Esophagus mucosa (tissue), 1 donor: Measurements from ENCODE around the gene GIGYF1. TPM values are rescaled to one million over a fixed set of nuclear protein-coding genes. Genes with fewer than 3 reads are reported as not detected.
"Not testable (repeated sequence)": the region's sequence is repeated elsewhere in the genome, so short reads cannot be mapped to it uniquely, and the experiment has no call there.

Experiments
- ATAC-seq: fragments of 200-7000 bp; cut with Tn5 transposase; one replicate; pipeline ENCODE4 v1.9.1; 2020
- total RNA-seq: library from RNA; stranded (reverse); gene quantifications from one replicate; pipeline ENCODE4 v1.2.4, GENCODE V29; 2023
- donor health status: DM: yes; HTN: yes; CAD: no.

GIGYF1 gene
- total RNA-seq, 1 donor from 2014 or later = 10.4 TPM

DNA sequence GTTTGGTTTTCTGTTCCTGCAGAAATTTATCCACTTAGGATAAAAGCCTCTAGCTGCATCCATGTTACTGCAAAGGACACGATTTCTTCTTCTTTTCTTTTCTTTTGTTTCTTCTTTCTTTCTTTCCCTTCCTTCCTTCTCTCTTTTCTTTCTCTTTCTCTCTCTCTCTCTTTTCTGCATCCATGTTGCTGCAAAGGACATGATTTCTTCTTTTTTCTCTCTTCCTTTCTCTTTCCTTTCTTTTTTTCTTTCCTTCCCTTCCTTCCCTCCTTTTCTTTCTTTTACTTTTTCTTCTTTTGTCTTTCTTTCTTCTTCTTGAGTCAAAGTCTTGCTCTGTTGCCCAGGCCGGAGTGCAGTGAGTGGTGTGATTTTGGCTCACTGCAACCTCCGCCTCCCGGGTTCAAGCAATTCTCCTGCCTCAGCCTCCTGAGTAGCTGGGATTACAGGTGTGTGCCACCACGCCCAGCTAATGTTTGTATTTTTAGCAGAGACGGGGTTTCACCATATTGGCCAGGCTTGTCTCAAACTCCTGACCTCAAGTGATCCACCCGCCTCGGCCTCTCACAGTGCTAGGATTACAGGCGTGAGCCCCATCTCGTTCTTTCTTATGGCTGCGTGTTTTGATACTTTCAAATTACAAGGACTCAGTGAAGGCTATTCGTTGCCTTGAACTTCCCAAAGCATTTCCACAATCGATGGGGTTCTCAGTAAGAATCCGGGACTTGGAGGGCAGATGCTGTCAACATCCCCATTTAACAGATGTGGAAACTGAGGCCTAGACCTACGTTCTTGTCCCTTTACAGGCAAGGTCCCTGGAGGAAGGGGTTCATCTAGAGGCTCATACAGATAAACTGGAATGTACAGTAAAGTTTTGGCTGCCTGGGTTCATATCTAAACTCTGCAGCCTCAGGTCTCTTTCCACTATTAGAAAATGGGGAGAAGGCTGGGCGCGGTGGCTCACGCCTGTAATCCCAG, 22.4 kb downstream of the GIGYF1 start:
- ATAC-seq = no peak

GRCh38 chr7:100670074-100670473, 24.0 kb downstream of the GIGYF1 start:
- ATAC-seq = no peak

GRCh38 chr7:100669106-100669505, 24.9 kb downstream of the GIGYF1 start:
- ATAC-seq = not testable (repeated sequence)

DNA sequence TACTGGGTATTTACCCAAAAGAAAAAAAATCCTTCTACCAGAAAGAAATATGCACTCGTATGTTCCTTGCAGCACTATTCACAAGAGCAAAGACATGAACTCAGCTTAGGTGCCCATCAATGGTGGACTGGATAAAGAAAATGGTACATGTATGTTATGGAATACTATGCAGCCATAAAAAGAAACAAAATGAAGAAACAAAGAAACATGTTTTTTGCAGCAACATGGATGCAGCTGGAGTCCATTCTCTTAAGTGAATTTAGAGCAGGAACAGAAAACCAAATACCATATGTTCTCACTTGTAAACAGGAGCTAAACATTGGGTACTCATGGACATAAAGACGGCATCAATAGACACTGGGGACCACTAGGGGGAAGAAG, 26.0 kb downstream of the GIGYF1 start:
- ATAC-seq = no peak

DNA sequence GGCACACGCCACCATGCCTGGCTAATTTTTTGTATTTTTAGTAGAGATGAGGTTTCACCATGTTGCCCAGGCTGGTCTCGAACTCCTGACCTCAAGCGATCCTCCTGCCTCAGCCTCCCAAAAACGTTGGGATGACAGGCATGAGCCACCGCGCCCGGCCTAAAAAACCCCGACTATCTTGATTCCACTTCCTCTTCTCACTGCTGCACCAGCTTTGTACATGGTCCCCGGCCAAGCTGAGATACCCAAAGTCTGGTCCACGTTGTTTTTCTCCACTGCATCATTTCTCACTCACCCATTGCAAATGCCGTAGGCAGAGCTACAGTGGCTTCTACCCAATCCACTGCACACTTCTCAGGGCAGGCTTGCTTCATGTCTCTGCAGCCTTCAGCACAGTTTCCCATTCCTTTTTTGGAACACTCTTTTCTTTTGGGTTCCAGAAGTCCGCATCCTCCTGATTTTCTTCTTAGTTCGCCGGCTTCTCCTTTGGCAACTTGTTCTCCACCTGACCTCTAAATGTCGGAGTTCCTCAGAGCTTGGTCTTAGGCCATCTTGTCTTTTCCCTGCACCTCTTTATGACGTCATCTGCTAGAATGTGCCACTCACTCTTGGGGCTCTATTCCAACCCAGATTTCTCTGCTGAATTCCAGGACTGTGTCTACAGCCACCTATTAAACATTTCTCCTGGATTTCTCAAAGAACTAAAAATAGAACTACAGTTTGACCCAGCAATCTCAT, 26.6 kb downstream of the GIGYF1 start:
- ATAC-seq = no peak

- no peak for ATAC-seq
These were observed 28.8 kb downstream of the GIGYF1 start for GRCh38 chr7:100665168-100665726.

DNA sequence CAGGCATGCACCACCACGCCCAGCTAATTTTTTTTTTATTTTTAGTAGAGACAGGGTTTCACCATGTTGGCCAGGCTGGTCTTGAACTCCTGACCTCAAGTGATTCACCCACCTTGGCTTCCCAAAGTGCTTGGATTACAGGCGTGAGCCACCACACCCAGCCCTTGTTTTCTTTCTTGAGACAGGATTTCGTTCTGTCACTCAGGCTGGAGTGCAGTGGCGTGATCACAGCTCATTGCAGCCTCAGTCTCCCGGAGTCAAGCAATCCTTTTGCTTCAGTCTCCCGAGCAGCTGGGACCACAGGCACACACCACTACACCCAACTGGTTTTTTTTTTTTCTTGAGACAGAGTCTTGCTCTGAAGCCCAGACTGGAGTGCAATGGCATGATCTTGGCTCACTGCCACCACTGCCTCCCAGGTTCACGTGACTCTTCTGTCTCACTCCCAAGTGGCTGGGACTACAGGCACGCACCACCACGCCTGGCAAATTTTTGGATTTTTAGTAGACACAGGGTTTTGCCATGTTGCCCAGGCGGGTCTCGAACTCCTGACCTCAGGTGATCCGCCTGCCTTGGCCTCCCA, 31.8 kb downstream of the GIGYF1 start:
- peak; percentile 55 for ATAC-seq

DNA sequence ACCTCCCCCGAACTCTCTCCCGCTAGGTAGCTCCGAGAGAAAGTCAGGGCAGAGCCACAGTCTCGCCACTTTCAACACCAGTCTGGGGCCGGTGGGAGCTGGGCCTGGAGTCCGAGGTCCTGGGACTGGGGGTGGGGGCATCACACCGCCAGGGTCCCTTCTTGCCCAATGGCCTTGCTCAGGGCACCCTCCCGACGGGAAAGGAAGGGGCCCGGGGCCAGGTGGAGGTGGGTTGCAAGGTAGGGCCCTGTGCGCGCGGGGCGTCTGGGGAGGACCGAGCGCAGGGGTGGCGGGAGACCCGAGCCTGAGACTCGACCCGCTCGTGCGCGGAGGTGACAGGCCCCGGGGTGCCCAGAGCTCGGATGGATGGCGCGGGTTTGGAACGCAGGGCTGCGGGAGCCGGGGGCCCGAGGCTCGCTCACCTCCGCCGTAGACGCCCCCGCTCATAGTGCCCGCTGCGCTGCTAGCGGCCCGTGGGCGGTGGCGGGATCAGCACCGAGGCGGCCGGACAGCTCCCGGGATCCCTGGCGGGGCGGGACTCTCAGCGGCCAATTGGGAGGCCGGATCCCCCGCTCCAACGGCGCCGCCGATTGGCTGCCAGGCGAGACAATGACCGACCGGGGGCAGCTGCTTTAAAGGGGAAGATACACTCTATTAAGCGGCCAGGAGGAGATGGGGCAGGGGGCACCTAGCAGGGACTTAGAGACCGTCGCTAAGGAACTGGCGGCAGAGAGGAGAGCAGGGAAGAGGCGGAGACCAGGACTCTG, 38.0 kb downstream of the GIGYF1 start, which contains the start of gene ACTL6B:
Gene ACTL6B (minus strand): TSS at position 541 of the 767 bp plus-strand sequence. CDS start 94 bp downstream, at position 447.
- peak; percentile 43 for ATAC-seq

GRCh38 chr7:100654908-100655831, 38.9 kb downstream of the GIGYF1 start:
- ATAC-seq = no peak

- peak; percentile 91 for ATAC-seq
These were observed 44.1 kb downstream of the GIGYF1 start for GRCh38 chr7:100649826-100650565.

DNA sequence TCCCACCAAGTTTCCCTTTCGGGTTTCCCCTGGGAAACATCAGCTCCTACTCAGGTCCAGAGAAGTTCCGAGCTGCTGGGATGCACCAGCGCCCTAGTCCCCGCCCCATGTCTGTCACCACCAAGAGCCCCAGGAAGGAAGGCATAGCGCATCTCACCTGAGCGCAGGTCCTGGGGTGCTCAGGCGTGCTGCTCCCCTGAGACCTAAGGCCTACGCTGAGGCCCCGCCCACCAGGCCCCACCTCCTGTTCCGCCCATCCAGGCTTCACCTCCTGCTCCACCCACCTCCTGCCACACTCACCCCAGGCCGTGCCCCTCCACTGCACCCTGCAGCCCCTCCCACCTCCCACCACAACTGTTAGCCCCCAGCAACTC, 51.5 kb downstream of the GIGYF1 start:
- peak; percentile 65 for ATAC-seq

DNA sequence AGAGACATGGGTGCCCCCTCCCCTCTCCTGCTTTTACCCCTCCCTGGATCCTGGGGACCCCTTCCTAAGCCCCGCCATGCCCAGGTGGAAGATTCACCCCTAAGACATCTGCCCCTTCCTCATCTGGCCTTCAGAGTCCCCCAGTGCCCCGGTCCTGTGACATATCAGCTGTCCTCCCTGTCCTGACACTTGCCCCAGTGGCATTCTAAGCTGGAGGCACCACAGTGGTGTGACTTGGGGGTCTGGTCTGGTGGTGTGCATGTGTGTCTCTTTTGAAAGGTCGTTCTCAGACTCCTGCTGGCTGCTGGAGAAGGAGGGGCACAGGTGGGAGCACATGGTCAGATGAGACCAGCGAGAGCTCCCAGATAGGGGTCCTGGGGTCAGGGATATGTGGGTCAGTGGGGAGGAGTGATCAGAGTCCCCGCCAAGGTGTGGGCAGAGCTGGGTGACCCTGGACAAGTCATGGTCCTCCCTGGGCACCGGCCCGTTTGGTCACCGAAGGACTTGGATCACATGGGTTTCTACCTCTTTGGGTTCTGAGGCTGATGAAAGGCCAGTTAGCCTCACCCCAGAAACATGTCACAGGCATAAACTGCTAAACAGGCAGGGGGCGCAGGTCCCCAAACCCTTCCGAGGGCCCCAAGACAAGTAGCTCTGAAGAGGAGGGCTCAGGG, 52.1 kb downstream of the GIGYF1 start:
- no peak for ATAC-seq

DNA sequence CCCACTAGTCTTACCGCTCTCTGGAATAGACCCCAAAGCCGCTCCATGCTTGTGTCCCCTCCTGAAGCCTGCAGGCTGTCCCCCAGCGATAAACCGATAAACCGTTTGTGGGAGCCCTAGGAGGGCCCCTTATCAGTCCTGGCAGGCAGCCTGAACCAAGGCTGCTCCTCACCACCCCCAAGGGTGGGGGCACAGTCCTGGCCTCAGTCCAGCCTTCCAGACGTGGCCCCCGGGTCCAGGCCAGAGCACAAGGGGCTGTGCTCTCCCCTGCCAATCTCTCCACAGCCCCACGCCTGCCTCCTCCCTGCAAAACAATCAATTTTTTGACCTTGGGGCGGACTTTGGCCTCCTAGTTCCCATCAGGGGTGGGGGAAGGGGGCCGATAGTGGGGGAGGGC, 52.6 kb downstream of the GIGYF1 start, which contains the start of gene TFR2:
Gene TFR2 (minus strand): TSS at position 90 of the 397 bp plus-strand sequence. CDS start 43 bp downstream, at position 47.
- no peak for ATAC-seq

DNA sequence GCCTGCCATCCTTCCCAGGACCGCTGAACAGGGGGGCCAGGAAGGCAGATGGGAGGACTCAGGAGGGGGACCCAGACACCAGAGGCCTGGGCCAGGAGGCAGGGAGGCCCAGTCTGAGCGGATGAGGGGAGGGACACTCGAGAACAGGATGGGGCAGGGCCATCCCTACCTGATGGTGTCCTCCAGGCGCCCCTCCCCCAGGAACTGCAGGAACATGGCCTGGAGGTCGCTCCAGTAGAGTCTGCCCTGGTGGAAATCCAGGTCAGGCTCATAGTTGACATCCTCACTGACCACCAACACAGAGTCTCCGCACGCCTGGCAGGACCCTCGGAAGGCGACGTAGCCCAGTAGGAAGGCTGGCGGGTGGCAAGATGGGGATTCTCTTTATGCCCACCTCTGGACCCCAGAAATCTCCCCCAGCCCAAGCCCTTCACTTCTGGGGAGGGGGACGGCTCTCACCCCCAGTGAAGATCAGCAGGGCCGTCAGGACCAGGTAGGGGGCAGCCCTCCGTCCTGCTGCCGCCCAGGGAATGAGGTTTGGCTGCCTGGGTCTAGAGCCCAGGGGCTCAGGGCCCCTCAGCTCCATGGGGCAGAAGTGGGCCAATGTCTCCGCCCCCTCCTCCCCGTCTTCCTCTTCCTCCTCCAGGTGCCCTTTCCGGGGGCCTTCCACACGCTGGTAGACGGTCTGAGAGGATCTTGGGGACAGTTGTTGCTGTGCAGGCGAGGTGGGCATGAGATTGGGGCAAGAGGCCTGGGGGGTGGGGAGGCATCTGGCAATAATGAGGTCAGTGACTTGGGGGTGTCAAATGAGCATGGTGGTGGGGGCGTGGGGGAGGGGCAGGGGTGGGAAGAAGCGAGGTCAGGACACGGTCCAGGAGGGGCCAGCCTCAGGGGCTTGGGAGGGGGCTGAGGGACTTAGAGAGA, 53.3 kb downstream of the GIGYF1 start:
- no peak for ATAC-seq

DNA sequence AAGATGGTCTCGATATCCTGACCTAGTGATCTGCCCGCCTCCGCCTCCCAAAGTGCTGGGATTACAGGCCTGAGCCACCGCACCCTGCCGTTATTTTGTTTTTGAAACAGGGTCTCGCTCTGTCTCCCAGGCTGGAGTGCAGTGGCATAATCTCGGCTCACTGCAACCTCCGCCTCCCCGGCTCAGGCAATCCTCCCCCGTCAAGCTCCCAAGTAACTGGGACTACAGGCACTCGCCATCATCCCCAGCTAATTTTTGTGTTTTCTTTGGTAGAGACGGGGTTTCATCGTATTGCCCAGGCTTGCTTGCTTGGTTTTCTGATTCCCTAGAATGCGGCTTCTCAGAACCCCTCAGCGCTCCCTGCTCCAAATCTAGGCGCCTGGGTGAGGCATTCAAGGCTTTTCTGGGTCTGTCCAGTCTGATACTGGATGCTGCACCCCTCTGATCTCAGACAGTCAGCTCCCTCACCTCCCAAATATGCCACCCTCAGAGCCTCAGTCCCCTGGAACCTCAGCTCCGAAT, 54.0 kb downstream of the GIGYF1 start:
- no peak for ATAC-seq

GRCh38 chr7:100632951-100633717, 60.9 kb downstream of the GIGYF1 start:
- peak; percentile 62 for ATAC-seq

DNA sequence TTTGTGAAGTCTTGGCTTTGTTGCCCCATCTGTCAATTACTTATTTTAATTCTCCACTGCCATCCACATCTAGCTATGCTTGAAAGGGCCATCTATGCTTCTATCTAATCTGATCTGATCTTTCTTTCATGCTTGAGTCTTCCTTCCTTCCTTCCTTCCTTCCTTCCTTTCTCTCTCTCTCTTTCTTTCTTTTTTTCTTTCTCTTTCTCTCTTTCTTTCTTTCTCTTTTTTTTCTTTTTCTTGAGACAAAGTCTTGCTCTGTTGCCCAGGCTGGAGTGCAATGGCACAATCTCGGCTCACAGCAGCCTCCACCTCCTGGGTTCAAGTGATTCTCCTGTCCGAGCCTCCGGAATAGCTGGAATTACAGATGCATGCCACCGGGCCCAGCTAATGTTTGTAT, 64.0 kb downstream of the GIGYF1 start:
- no peak for ATAC-seq
